ENCODE measurements around the gene MAP3K21. TPM values are rescaled to one million over a fixed set of nuclear protein-coding genes. Genes with fewer than 3 reads are reported as not detected.

Gene MAP3K21
- total RNA-seq, 4 donors from 2014 or later, result 6.4 to 12.4 (median 9.0) TPM

GRCh38 chr1:233289676-233290075 is 37.8 kb upstream of the MAP3K21 start:
- intact Hi-C loops (cut with DNase I), result no loop called here
- H3K27me3 ChIP-seq, result no peaks in the 10 kb centered on the region
- no peaks in the 10 kb centered on the region for H3K9me3 ChIP-seq
- DNase-seq, result peak in 1 of 2 donors; percentile 65
- no peak overlapping the region for H3K4me3 ChIP-seq (replicated peaks in 1 of 3)
- no peaks in the 10 kb centered on the region for H3K4me1 ChIP-seq
- no peak overlapping the region for H3K27ac ChIP-seq
- H3K36me3 ChIP-seq, result no peaks in the 10 kb centered on the region
- 59 to 99% methylated on average over 3 to 4 of the region's 4 CpGs for WGBS, 2 donors
- TF ChIP-seq POLR2A (IDR thresholded peaks at IDR 0.05) (no peak), CTCF (IDR thresholded peaks at IDR 0.05) (no peak)

GRCh38 chr1:233290396-233291034 is 37.0 kb upstream of the MAP3K21 start:
- no peak for DNase-seq
- H3K9me3 ChIP-seq, result no peaks in the 10 kb centered on the region
- no peak overlapping the region for H3K27ac ChIP-seq
- no peak for TF ChIP-seq POLR2A (IDR thresholded peaks at IDR 0.05)
- TF ChIP-seq CTCF (IDR thresholded peaks at IDR 0.05), result no peak
- 52 to 74% methylated on average over 5 of the region's 5 CpGs for WGBS, 2 donors
- H3K4me3 ChIP-seq (replicated peaks in 1 of 3), result no peak overlapping the region
- intact Hi-C loops (cut with DNase I), result no loop called here
- no peaks in the 10 kb centered on the region for H3K4me1 ChIP-seq
- H3K36me3 ChIP-seq, result no peaks in the 10 kb centered on the region
- H3K27me3 ChIP-seq, result no peaks in the 10 kb centered on the region

GRCh38 chr1:233293556-233294446 is 33.7 kb upstream of the MAP3K21 start:
- H3K4me3 ChIP-seq (replicated peaks in 1 of 3), result no peak overlapping the region
- no peaks in the 10 kb centered on the region for H3K27me3 ChIP-seq
- no peaks in the 10 kb centered on the region for H3K36me3 ChIP-seq
- no peak for TF ChIP-seq POLR2A (IDR thresholded peaks at IDR 0.05)
- TF ChIP-seq CTCF (IDR thresholded peaks at IDR 0.05), result no peak
- 89 to 95% methylated on average over 3 of the region's 3 CpGs for WGBS, 2 donors
- no peak overlapping the region for H3K27ac ChIP-seq
- no peak for DNase-seq
- intact Hi-C loops (cut with DNase I), result no loop called here
- no peaks in the 10 kb centered on the region for H3K9me3 ChIP-seq
- no peaks in the 10 kb centered on the region for H3K4me1 ChIP-seq

GRCh38 chr1:233294913-233295236 is 32.6 kb upstream of the MAP3K21 start:
- WGBS, 2 donors, result 14 to 17% methylated on average over 8 of the region's 8 CpGs
- intact Hi-C loops (cut with DNase I), result no loop called here
- H3K27ac ChIP-seq, result peak overlapping the region in 1 of 3 donors; percentile 42
- no peaks in the 10 kb centered on the region for H3K36me3 ChIP-seq
- TF ChIP-seq POLR2A (IDR thresholded peaks at IDR 0.05) (no peak), CTCF (IDR thresholded peaks at IDR 0.05) (no peak)
- H3K4me1 ChIP-seq, result no peaks in the 10 kb centered on the region
- H3K27me3 ChIP-seq, result no peaks in the 10 kb centered on the region
- no peak for DNase-seq
- H3K4me3 ChIP-seq (replicated peaks in 1 of 3), result peak overlapping the region in 2 of 3 donors; percentile 24 to 85
- H3K9me3 ChIP-seq, result no peaks in the 10 kb centered on the region

Data from thyroid gland (tissue), 4 donors.